WERI-Rb-1 (cell line): ENCODE measurements around the gene OR10A2.
"Not testable (repeated sequence)": the region's sequence is repeated elsewhere in the genome, so short reads cannot be mapped to it uniquely, and the experiment has no call there.

ENCODE experiments used
- DNase-seq: peaks from one replicate; pipeline ENCODE4 v3.0.0-alpha.2; 2020
- H3K27ac ChIP-seq: fragments of 250-450 bp; sonication (Bioruptor Pico); 2 replicates; pipeline ENCODE4 v1.5.1; 2020; ENCODE audit warnings: mild to moderate bottlenecking, moderate library complexity
- H3K27me3 ChIP-seq: fragments of 250-450 bp; sonication (Bioruptor Pico); 2 replicates; pipeline ENCODE4 v1.5.1; 2021; ENCODE audit warnings: mild to moderate bottlenecking, low read depth, moderate library complexity; ENCODE audit not compliant: insufficient read depth, severe bottlenecking
- H3K36me3 ChIP-seq: fragments of 250-450 bp; sonication (Bioruptor Pico); 2 replicates; pipeline ENCODE4 v1.5.1; 2020; ENCODE audit warnings: mild to moderate bottlenecking, moderate library complexity
- H3K4me3 ChIP-seq: 2 replicates; pipeline ENCODE4 v1.5.1; 2011; ENCODE audit warnings: low read depth, mild to moderate bottlenecking, control low read depth, low read length
- H3K9me3 ChIP-seq: fragments of 250-450 bp; sonication (Bioruptor Pico); 2 replicates; pipeline ENCODE4 v1.5.1; 2021; ENCODE audit warnings: mild to moderate bottlenecking, moderate library complexity; ENCODE audit not compliant: severe bottlenecking
- CTCF ChIP-seq: IDR thresholded peaks from 2 replicates; pipeline ENCODE4 v1.5.1; 2011; ENCODE audit warnings: low read depth, mild to moderate bottlenecking, control low read depth, inconsistent platforms, low read length

OR10A2 gene

DNA sequence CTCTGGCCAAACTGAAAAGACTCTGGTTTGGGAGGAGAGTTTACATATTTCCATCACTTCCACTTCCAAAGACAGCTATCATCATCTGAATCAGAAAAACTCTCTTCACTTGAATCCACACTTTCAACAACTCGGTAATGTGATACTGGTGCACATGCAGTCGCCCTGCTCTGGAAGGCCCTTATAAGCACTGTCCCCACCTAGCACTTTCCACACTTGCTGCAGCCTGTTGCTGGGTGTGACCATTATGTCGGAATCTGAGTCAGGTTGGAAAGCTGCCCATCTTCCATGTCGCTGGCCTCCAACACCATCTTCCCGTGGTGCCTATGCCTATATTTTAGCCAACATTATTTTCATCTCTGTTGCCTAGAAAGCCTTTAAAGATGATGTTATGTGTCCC is 18.5 kb upstream of the OR10A2 start:
- Histone ChIP-seq H3K36me3 (no peaks in the 10 kb centered on the region), H3K27ac (no peak overlapping the region), H3K9me3 (no peaks in the 10 kb centered on the region), H3K4me3 (no peak overlapping the region), H3K27me3 (no peaks in the 10 kb centered on the region)
- no peak for TF ChIP-seq CTCF
- no peak for DNase-seq

DNA sequence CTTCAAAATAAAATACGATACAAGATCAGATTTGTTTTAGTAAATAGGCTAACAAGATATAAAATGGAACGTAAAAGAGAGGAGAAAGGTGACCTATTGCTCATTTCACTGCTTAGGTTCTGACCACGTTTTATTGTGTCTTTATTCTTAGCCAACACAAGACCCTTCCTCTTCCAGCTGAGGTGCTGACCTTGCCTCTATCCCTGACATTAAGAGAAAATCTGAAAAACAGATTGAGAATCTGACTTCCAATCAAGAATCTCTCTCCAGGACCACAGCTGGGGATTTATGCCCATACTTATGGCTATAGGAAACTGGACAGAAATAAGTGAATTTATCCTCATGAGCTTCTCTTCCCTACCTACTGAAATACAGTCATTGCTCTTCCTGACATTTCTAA is 17.5 kb upstream of the OR10A2 start, which contains the start of gene OR10A5:
Gene OR10A5, plus strand, starts transcription at position 301 of the 400 bp plus-strand sequence. Its CDS starts 0 bp downstream, at position 301.
- no peak for DNase-seq

DNA sequence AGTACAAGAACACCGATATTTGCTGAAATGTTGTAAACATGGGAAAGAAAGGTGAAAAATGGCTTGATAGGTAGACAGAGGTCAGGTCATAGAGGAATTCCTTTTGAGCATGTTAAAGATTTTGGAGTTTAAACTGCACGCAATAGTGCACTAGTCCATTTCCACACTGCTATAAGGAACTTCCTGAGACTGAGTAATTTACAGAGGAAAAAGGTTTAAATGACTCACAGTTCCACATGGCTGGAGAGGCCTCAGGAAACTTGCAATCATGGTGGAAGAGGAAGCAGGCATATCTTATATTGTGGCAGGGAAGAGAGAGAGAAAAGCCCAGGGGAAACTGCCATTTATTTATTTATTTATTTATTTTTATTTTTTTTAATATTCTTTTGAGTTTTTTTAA is 12.3 kb upstream of the OR10A2 start:
- TF ChIP-seq CTCF: no peak
- Histone ChIP-seq H3K4me3 (no peak overlapping the region), H3K27ac (no peak overlapping the region), H3K9me3 (no peaks in the 10 kb centered on the region), H3K36me3 (no peaks in the 10 kb centered on the region), H3K27me3 (no peaks in the 10 kb centered on the region)
- DNase-seq: no peak

More for the DNA sequence above, 17.5 kb upstream of the OR10A2 start, which contains the start of gene OR10A5:
- Histone ChIP-seq H3K27ac (no peak within 1 kb of the TSS), H3K9me3 (no peaks in the 10 kb centered on the region), H3K4me3 (no peak within 1 kb of the TSS), H3K27me3 (no peaks in the 10 kb centered on the region), H3K36me3 (no peaks in the 10 kb centered on the region)
- no peak for TF ChIP-seq CTCF

GRCh38 chr11:6854801-6855200 is 8.1 kb upstream of the OR10A2 start:
- not testable (repeated sequence) for DNase-seq, H3K36me3 ChIP-seq, H3K27me3 ChIP-seq, H3K9me3 ChIP-seq, H3K4me3 ChIP-seq, H3K27ac ChIP-seq

GRCh38 chr11:6855971-6856541 is 6.8 kb upstream of the OR10A2 start:
- H3K27me3 ChIP-seq: no peaks in the 10 kb centered on the region
- no peak for TF ChIP-seq CTCF
- H3K36me3 ChIP-seq: no peaks in the 10 kb centered on the region
- no peak for DNase-seq
- H3K4me3 ChIP-seq: no peak overlapping the region
- H3K9me3 ChIP-seq: no peaks in the 10 kb centered on the region
- no peak overlapping the region for H3K27ac ChIP-seq

DNA sequence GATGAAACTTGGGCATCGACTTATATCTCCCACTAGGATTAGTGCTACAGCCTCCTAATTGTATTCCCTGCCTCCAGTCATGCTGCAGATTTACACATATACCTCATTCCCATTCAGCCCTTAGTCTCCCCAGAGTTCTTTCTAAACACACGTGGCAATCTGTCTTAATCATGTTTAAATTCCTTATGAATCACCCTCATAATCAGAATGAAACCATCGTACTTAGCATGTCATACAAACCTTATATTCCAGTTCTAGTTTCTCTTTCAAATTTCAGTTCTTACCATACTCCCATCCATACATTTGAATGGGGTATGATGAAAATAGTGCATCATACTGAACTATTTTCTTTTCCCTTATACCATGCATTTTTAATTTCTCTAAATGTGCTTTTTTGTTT is 6.0 kb upstream of the OR10A2 start:
- no peaks in the 10 kb centered on the region for H3K9me3 ChIP-seq
- no peak overlapping the region for H3K27ac ChIP-seq
- no peak overlapping the region for H3K4me3 ChIP-seq
- no peak for DNase-seq
- H3K36me3 ChIP-seq: no peaks in the 10 kb centered on the region
- no peaks in the 10 kb centered on the region for H3K27me3 ChIP-seq
- no peak for TF ChIP-seq CTCF
